SK-N-SH (cell line): Measurements from ENCODE around the gene PTPRD. TPM values are rescaled to one million over a fixed set of nuclear protein-coding genes. Genes with fewer than 3 reads are reported as not detected.

Experiments used
- CTCF ChIA-PET: fragments of 300-600, 350-600 bp; formaldehyde crosslinking; extraction: SDS; loops from one replicate; lab custom pipeline; 2021; lab: Yijun Ruan, JAX
- POLR2A ChIA-PET: fragments of 350-600 bp; sonication (Branson Sonifier 250); formaldehyde crosslinking; extraction: SDS; loops from one replicate; lab custom pipeline; 2020; ENCODE audit warnings: antibody characterized with exemption, inconsistent platforms; lab: Yijun Ruan, JAX
- DNase-seq: peaks from one replicate; pipeline ENCODE4 v3.0.0; 2012
- H2AFZ ChIP-seq: fragments of 200-600 bp; sonication (generic); 2 replicates; pipeline ENCODE4 v1.8.1; 2016; ENCODE audit warnings: antibody characterized with exemption, mild to moderate bottlenecking, low read depth
- H3F3A ChIP-seq: fragments of 200-600 bp; sonication (generic); replicated peaks from 2 replicates; pipeline ENCODE3; 2016; ENCODE audit warnings: antibody characterized with exemption, mild to moderate bottlenecking; ENCODE audit not compliant: insufficient read depth
- H3K27ac ChIP-seq, 2 experiments: fragments of 200-500 bp in 1 of 2; fragments of 200-600 bp in 1 of 2; sonication (Bioruptor generic) in 1 of 2; sonication (generic), shearing (Covaris generic) in 1 of 2; 2 replicates each; pipeline versions ENCODE4 v1.5.1 to v1.6.1; 2014 to 2016; ENCODE audit warnings: low read depth in 2 of 2, inconsistent platforms in 1 of 2, low read length in 1 of 2, mild to moderate bottlenecking in 1 of 2, mixed read lengths in 1 of 2
- H3K27me3 ChIP-seq: fragments of 200-600 bp; sonication (generic), shearing (Covaris generic); 2 replicates; pipeline ENCODE4 v1.6.1; 2016; ENCODE audit warnings: mixed run types; ENCODE audit not compliant: insufficient read depth
- H3K36me3 ChIP-seq, 2 experiments: fragments of 200-500 bp in 1 of 2; fragments of 200-600 bp in 1 of 2; sonication (Bioruptor generic) in 1 of 2; sonication (generic) in 1 of 2; replicated peaks in 1 of 2; 2 replicates each; pipeline versions ENCODE3 to v1.5.1; 2014 to 2016; ENCODE audit warnings: low read length in 1 of 2, mild to moderate bottlenecking in 1 of 2; ENCODE audit not compliant: insufficient read depth in 2 of 2, control insufficient read depth in 1 of 2
- H3K4me1 ChIP-seq, 2 experiments: fragments of 200-500 bp in 1 of 2; fragments of 200-600 bp in 1 of 2; sonication (Bioruptor generic) in 1 of 2; sonication (generic), shearing (Covaris generic) in 1 of 2; 2 replicates each; pipeline versions ENCODE4 v1.5.1 to v1.6.1; 2014 to 2016; ENCODE audit warnings: low read depth in 1 of 2, low read length in 1 of 2, mixed run types in 1 of 2; ENCODE audit not compliant: insufficient read depth in 2 of 2, control insufficient read depth in 1 of 2
- H3K4me2 ChIP-seq: fragments of 200-600 bp; sonication (generic), shearing (Covaris generic); 2 replicates; pipeline ENCODE4 v1.6.1; 2017; ENCODE audit warnings: mixed run types
- H3K4me3 ChIP-seq, 2 experiments: fragments of 200-500 bp in 1 of 2; fragments of 200-600 bp in 1 of 2; sonication (Bioruptor generic) in 1 of 2; sonication (generic), shearing (Covaris generic) in 1 of 2; 2 replicates each; pipeline versions ENCODE4 v1.5.1 to v1.8.1; 2014 to 2016; ENCODE audit warnings: low read depth in 2 of 2, inconsistent platforms in 1 of 2, low read length in 1 of 2, mild to moderate bottlenecking in 1 of 2, mixed read lengths in 1 of 2, moderate library complexity in 1 of 2
- H3K79me2 ChIP-seq: fragments of 200-600 bp; sonication (generic); 2 replicates; pipeline ENCODE4 v1.8.1; 2017; ENCODE audit warnings: mild to moderate bottlenecking; ENCODE audit not compliant: insufficient read depth
- H3K9ac ChIP-seq: fragments of 200-600 bp; sonication (generic); 2 replicates; pipeline ENCODE4 v1.6.1; 2017; ENCODE audit warnings: mixed run types
- H3K9me2 ChIP-seq: fragments of 200-600 bp; sonication (generic); 2 replicates; pipeline ENCODE4 v1.6.1; 2017; ENCODE audit warnings: mixed run types
- H3K9me3 ChIP-seq: fragments of 200-600 bp; sonication (generic); 2 replicates; pipeline ENCODE4 v1.6.1; 2017; ENCODE audit warnings: mixed run types, mild to moderate bottlenecking, moderate library complexity
- H4K20me1 ChIP-seq: fragments of 200-600 bp; sonication (generic); 2 replicates; pipeline ENCODE4 v1.6.1; 2017; ENCODE audit warnings: mild to moderate bottlenecking, mixed run types; ENCODE audit not compliant: insufficient read depth
- CTCF ChIP-seq: fragments of 200-600 bp; sonication (generic); IDR thresholded peaks from 2 replicates; pipeline ENCODE4 v1.6.1; 2017; ENCODE audit warnings: antibody characterized with exemption, mild to moderate bottlenecking, moderate library complexity
- MXI1 ChIP-seq: IDR thresholded peaks from 2 replicates; pipeline ENCODE4 v1.6.1; 2012; ENCODE audit warnings: mild to moderate bottlenecking, low read depth, low read length, improper control_type of control experiment
- NFIC ChIP-seq: IDR thresholded peaks from 2 replicates; pipeline ENCODE4 v1.4.0; 2012; ENCODE audit warnings: borderline replicate concordance
- NRF1 ChIP-seq: IDR thresholded peaks from 2 replicates; pipeline ENCODE4 v1.6.1; 2012; ENCODE audit warnings: low read depth, mild to moderate bottlenecking, low read length
- RCOR1 ChIP-seq: fragments of 150-350 bp; IDR thresholded peaks from 2 replicates; pipeline ENCODE4 v1.6.1; 2017; ENCODE audit warnings: antibody characterized with exemption, low read length
- REST ChIP-seq: IDR thresholded peaks from 2 replicates; pipeline ENCODE4 v1.6.1; 2012; ENCODE audit warnings: mild to moderate bottlenecking, low read depth, low read length, moderate library complexity
- USF2 ChIP-seq: fragments of 150-350 bp; IDR thresholded peaks from 2 replicates; pipeline ENCODE4 v1.6.1; 2017; ENCODE audit warnings: antibody characterized with exemption, low read length, low read depth, borderline replicate concordance
- WGBS: methylation state at CpG from one replicate; pipeline ENCODE4 v1.1.6; 2017; ENCODE audit warnings: low lambda C conversion rate; 5-methylcytosine and 5-hydroxymethylcytosine counted together
- polyA plus RNA-seq, 3 experiments: library from polyadenylated mRNA; depleted of rRNA; stranded (reverse); fragments of >200 nt; gene quantifications; 2 replicates each; pipeline ENCODE4 v1.2.3, GENCODE V29; 2012

Gene PTPRD
- polyA plus RNA-seq, 1 of the 3 experiments (the other 2 are of a cell fraction) = 0.15 TPM

- WGBS = 16% methylated on average over 3 of the region's 3 CpGs
- no peak overlapping the region for H3K27ac ChIP-seq
- no peaks in the 10 kb centered on the region for H3K9me2 ChIP-seq
- no peak overlapping the region for H3K9ac ChIP-seq
- no peaks in the 10 kb centered on the region for H3F3A ChIP-seq
- no peaks in the 10 kb centered on the region for H3K27me3 ChIP-seq
- no peak overlapping the region for H2AFZ ChIP-seq
- no peaks in the 10 kb centered on the region for H3K36me3 ChIP-seq
- H3K4me3 ChIP-seq = no peak overlapping the region
- ChIA-PET POLR2A (no interaction called here), CTCF (no interaction called here)
- DNase-seq = no peak
- H4K20me1 ChIP-seq = no peaks in the 10 kb centered on the region
- H3K79me2 ChIP-seq = no peaks in the 10 kb centered on the region
- H3K4me2 ChIP-seq = no peak overlapping the region
- no peaks in the 10 kb centered on the region for H3K4me1 ChIP-seq
- no peaks in the 10 kb centered on the region for H3K9me3 ChIP-seq
- TF ChIP-seq REST (no peak), NRF1 (no peak)
Observed at GRCh38 chr9:9041756-9042155, 1571.0 kb downstream of the PTPRD start.

GRCh38 chr9:9033022-9033421, 1579.8 kb downstream of the PTPRD start:
- CTCF ChIA-PET = no interaction called here
- no peak overlapping the region for H3K27ac ChIP-seq
- POLR2A ChIA-PET = no interaction called here
- H3K4me3 ChIP-seq = no peak overlapping the region
- no peaks in the 10 kb centered on the region for H3K36me3 ChIP-seq
- H3K79me2 ChIP-seq = no peaks in the 10 kb centered on the region
- H3K4me1 ChIP-seq = no peaks in the 10 kb centered on the region
- no peak for TF ChIP-seq CTCF
- no peak for TF ChIP-seq USF2
- no peak for TF ChIP-seq NRF1
- no peak for TF ChIP-seq NFIC
- TF ChIP-seq RCOR1 = no peak
- no peak for TF ChIP-seq MXI1
- H3F3A ChIP-seq = no peaks in the 10 kb centered on the region
- WGBS = 61% methylated on average over 2 of the region's 2 CpGs
- H3K9me2 ChIP-seq = no peaks in the 10 kb centered on the region
- H3K27me3 ChIP-seq = no peaks in the 10 kb centered on the region
- no peaks in the 10 kb centered on the region for H3K9me3 ChIP-seq
- no peak overlapping the region for H3K9ac ChIP-seq
- no peaks in the 10 kb centered on the region for H4K20me1 ChIP-seq
- DNase-seq = no peak
- H3K4me2 ChIP-seq = no peak overlapping the region
- no peak overlapping the region for H2AFZ ChIP-seq
